Measurements from ENCODE around the gene APOB. TPM values are rescaled to one million over a fixed set of nuclear protein-coding genes. Genes with fewer than 3 reads are reported as not detected.

The APOB gene
- total RNA-seq, 1 donor from 2014 or later, result 9.1 TPM

DNA sequence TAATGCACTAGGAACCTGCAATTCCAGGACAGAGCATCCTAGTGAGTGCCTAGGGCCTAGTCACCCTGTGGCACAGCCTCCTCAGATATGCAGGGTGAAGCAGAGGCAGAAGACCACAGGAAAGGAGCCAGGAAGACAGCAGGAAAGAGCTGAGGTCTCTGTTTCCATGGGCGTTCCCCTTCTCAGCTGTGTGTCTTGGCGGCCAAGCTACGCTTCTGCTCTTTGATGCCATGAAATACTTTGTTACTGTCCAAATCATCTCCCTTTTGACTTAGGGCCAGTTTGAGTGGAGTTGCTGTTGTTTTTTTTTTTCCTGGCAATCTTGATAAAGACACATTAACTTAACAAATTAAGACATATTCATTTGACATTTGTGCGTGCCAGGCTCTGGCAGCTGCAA, 67.3 kb downstream of the APOB start:
- H3K27me3 ChIP-seq (ENCODE audit: low read depth), result peaks cover 8% of the 10 kb centered on the region
- H3K36me3 ChIP-seq, result no peaks in the 10 kb centered on the region
- H3K4me3 ChIP-seq, result no peak overlapping the region
- no peaks in the 10 kb centered on the region for H3K9me3 ChIP-seq (replicated peaks)
- intact Hi-C loops (cut with micrococcal nuclease), result no loop called here
- TF ChIP-seq, protein P1, sequence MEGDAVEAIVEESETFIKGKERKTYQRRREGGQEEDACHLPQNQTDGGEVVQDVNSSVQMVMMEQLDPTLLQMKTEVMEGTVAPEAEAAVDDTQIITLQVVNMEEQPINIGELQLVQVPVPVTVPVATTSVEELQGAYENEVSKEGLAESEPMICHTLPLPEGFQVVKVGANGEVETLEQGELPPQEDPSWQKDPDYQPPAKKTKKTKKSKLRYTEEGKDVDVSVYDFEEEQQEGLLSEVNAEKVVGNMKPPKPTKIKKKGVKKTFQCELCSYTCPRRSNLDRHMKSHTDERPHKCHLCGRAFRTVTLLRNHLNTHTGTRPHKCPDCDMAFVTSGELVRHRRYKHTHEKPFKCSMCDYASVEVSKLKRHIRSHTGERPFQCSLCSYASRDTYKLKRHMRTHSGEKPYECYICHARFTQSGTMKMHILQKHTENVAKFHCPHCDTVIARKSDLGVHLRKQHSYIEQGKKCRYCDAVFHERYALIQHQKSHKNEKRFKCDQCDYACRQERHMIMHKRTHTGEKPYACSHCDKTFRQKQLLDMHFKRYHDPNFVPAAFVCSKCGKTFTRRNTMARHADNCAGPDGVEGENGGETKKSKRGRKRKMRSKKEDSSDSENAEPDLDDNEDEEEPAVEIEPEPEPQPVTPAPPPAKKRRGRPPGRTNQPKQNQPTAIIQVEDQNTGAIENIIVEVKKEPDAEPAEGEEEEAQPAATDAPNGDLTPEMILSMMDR (IDR thresholded peaks at IDR 0.05; ENCODE audit: borderline replicate concordance), result no peak
- DNase-seq, result no peak
- no peaks in the 10 kb centered on the region for H3K4me1 ChIP-seq
- H3K27ac ChIP-seq (replicated peaks), result no peak overlapping the region

DNA sequence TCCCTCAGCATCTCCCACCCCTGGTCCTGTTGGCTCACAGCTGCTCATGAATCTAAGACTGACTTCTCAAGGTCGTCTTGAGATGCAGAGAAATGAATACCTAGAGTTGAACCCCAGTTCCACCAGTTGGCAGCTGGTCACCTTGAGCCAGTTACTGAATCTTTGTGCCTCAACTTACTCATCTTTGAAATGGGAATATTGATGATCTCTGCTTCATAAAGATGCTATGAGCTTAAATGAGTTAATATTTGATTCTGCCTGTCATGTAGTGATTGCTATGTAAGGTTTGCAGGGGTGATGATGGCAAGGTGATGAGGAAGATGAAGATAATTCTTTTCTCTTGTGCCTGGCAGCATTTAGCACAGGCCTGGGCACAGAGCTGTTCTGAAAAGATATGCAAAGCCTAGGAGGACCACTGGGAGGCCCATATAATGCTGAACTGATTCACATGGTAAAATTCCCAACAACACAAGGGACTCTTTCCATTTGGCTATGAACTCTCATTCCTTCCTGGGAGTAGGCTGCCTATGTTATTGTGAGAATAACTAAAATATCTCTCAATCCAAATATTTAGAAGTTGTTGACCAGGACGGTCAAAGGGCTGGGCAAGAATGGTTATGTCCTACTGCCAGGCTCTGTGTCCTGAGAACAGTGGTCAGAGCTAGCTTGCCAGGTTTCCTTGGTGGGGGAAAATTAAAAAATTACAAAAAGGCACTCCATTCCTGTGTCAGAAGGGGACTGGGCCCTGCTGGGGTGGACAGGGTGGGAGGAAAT, 70.9 kb downstream of the APOB start:
- Histone ChIP-seq H3K4me3 (no peak overlapping the region), H3K27me3 (ENCODE audit: low read depth) (peaks cover 13% of the 10 kb centered on the region), H3K4me1 (no peaks in the 10 kb centered on the region), H3K36me3 (no peaks in the 10 kb centered on the region), H3K27ac (replicated peaks) (no peak overlapping the region), H3K9me3 (replicated peaks) (no peaks in the 10 kb centered on the region)
- intact Hi-C loops (cut with micrococcal nuclease), result no loop called here
- no peak for DNase-seq
- TF ChIP-seq, protein P1 (IDR thresholded peaks at IDR 0.05; ENCODE audit: borderline replicate concordance), result no peak

DNA sequence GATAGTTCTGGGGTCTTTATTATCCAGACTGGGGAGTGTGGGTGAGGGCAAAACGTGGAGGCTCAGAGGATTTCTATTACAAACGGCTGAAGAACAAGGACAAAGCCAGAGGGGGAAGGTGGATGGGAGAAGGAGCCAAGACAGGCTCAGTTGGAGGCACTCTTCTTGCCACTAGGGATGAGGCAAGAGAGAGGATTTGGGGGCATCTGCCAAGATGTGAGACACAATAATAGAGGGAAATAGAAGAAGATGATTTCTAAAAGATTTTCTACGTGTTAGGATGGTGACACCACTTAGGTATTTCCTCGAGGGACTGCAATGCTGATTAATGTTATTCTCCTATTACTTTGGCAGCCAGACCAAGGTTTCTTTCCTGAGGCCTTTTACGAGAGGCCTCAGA, 71.8 kb downstream of the APOB start:
- H3K4me3 ChIP-seq, result no peak overlapping the region
- H3K4me1 ChIP-seq, result no peaks in the 10 kb centered on the region
- no peak for DNase-seq
- no peaks in the 10 kb centered on the region for H3K36me3 ChIP-seq
- intact Hi-C loops (cut with micrococcal nuclease), result no loop called here
- H3K27me3 ChIP-seq (ENCODE audit: low read depth), result peaks cover 21% of the 10 kb centered on the region
- H3K27ac ChIP-seq (replicated peaks), result no peak overlapping the region
- TF ChIP-seq, protein P1 (IDR thresholded peaks at IDR 0.05; ENCODE audit: borderline replicate concordance), result no peak
- H3K9me3 ChIP-seq (replicated peaks), result no peaks in the 10 kb centered on the region

DNA sequence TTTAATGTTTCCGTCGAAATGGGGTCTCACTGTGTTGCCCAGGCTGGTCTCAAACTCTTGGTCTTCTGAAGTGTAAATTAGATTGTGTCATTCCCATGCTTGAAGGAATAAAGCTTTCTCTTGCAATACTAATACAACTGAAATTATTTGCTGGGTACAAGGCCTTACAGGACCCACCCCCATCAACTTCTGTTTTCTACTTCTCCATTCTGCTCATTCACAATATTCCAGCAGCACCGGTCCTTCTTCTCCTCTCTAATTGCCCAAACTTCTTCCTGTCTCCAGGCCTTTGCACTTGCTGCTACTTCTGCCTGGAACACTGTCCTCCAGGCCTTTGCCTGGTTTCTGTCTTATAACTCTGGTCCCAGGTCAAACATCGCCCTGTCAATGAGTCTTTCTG, 73.8 kb downstream of the APOB start:
- H3K27me3 ChIP-seq (ENCODE audit: low read depth), result peaks cover 42% of the 10 kb centered on the region
- no peak for DNase-seq
- TF ChIP-seq, protein P1 (IDR thresholded peaks at IDR 0.05; ENCODE audit: borderline replicate concordance), result no peak
- H3K36me3 ChIP-seq, result no peaks in the 10 kb centered on the region
- no peaks in the 10 kb centered on the region for H3K9me3 ChIP-seq (replicated peaks)
- intact Hi-C loops (cut with micrococcal nuclease), result no loop called here
- no peaks in the 10 kb centered on the region for H3K4me1 ChIP-seq
- H3K27ac ChIP-seq (replicated peaks), result no peak overlapping the region
- H3K4me3 ChIP-seq, result no peak overlapping the region

DNA sequence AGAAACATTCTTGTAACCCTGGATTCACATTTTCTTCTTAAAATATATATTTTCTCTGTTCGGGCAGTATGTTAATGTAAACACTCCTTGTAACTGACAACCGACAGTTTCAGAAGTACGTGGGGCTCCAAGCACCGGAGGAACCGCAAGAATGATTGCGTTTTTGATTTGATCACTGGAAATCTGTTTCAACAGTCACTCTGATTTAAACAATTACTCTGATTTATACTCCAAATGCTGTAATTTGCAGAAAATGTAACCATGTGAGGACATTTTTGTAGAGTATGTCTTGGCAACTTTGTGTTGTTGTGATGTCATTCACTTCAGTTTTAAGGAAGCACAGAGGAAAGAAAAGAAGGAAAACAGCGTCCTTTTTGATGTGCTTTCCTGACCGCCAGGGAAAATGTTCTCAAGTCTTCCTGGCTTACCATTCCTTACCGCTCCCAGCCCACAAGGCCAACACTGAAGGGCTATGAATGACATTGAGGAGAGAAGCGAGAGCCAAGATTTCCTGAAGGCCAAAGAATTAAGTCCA, 77.7 kb downstream of the APOB start:
- intact Hi-C loops (cut with micrococcal nuclease), result loop anchor here (10.0 kb wide), 1 partner anchor 181 kb away; no protein-coding TSS in a partner anchor
- H3K27me3 ChIP-seq (ENCODE audit: low read depth), result peaks cover 79% of the 10 kb centered on the region

More for the DNA sequence above, 77.7 kb downstream of the APOB start:
- TF ChIP-seq, protein P1 (IDR thresholded peaks at IDR 0.05; ENCODE audit: borderline replicate concordance), result no peak
- no peaks in the 10 kb centered on the region for H3K4me1 ChIP-seq
- H3K27ac ChIP-seq (replicated peaks), result no peak overlapping the region
- no peak for DNase-seq
- H3K36me3 ChIP-seq, result no peaks in the 10 kb centered on the region
- no peaks in the 10 kb centered on the region for H3K9me3 ChIP-seq (replicated peaks)
- H3K4me3 ChIP-seq, result no peak overlapping the region

Measured in left ventricle myocardium inferior (tissue), 1 donor.